A673 (cell line): Measurements from ENCODE around the gene TPD52L1. TPM values are rescaled to one million over a fixed set of nuclear protein-coding genes. Genes with fewer than 3 reads are reported as not detected.

ENCODE experiments used
- BruUV-seq: library from RNA; stranded (reverse); fragments of 400-500 nt; replicated peaks from 2 replicates; lab custom pipeline; 2021; lab: Mats Ljungman, UMichigan
- CTCF ChIA-PET: fragments of 300-600 bp; sonication (Branson Sonifier 250); formaldehyde crosslinking; loops from one replicate; lab custom pipeline; 2022; ENCODE audit warnings: antibody characterized with exemption; lab: Charles Lee
- POLR2A ChIA-PET: fragments of 300-600 bp; sonication (Branson Sonifier 250); formaldehyde crosslinking; loops from one replicate; lab custom pipeline; 2022; ENCODE audit warnings: antibody characterized with exemption; ENCODE audit not compliant: low non-redundant PET; lab: Charles Lee
- DNase-seq: peaks from one replicate; pipeline ENCODE4 v3.0.0-alpha.2; 2015; ENCODE audit warnings: low spot score
- H3K27ac ChIP-seq: fragments of 200-600 bp; sonication (generic); 2 replicates; pipeline ENCODE4 v1.5.1; 2016; ENCODE audit warnings: mixed run types, low read depth, mild to moderate bottlenecking, mixed read lengths, antibody characterized with exemption, low read length; ENCODE audit not compliant: poor library complexity, severe bottlenecking
- H3K27me3 ChIP-seq: fragments of 200-600 bp; sonication (generic); replicated peaks from 2 replicates; pipeline ENCODE4 v1.6.1; 2017; ENCODE audit warnings: mixed run types, low read depth, mild to moderate bottlenecking, mixed read lengths, antibody characterized with exemption, low read length; ENCODE audit not compliant: insufficient read depth, poor library complexity
- H3K36me3 ChIP-seq: fragments of 200-600 bp; sonication (generic); 2 replicates; pipeline ENCODE4 v1.6.1; 2016; ENCODE audit warnings: mixed run types, mild to moderate bottlenecking, mixed read lengths, antibody characterized with exemption, low read length; ENCODE audit not compliant: insufficient read depth, poor library complexity, severe bottlenecking
- H3K4me1 ChIP-seq: fragments of 200-600 bp; sonication (generic); 2 replicates; pipeline ENCODE4 v1.6.1; 2017; ENCODE audit warnings: mixed run types, mild to moderate bottlenecking, mixed read lengths, antibody characterized with exemption, low read length; ENCODE audit not compliant: insufficient read depth, poor library complexity, severe bottlenecking
- H3K4me3 ChIP-seq: fragments of 200-600 bp; sonication (generic); 2 replicates; pipeline ENCODE4 v1.5.1; 2016; ENCODE audit warnings: low read depth, mixed run types, mild to moderate bottlenecking, mixed read lengths, low read length; ENCODE audit not compliant: poor library complexity, severe bottlenecking
- H3K9me3 ChIP-seq: fragments of 200-600 bp; sonication (generic); 2 replicates; pipeline ENCODE4 v1.6.1; 2016; ENCODE audit warnings: mixed run types, low read depth, mild to moderate bottlenecking, mixed read lengths, antibody characterized with exemption, low read length; ENCODE audit not compliant: poor library complexity, severe bottlenecking
- CTCF ChIP-seq: fragments of 300-800, 200-600 bp; sonication (generic); conservative IDR thresholded peaks from 2 replicates; pipeline ENCODE4 v1.5.1; 2017; ENCODE audit warnings: low read depth, mild to moderate bottlenecking, antibody characterized with exemption, low read length, moderate library complexity, mixed read lengths
- EZH2 ChIP-seq: fragments of 200-600 bp; sonication (generic); IDR thresholded peaks from 2 replicates; pipeline ENCODE4 v1.6.1; 2017; ENCODE audit warnings: borderline replicate concordance, low read depth, mild to moderate bottlenecking, mixed read lengths, antibody characterized with exemption, low read length; ENCODE audit not compliant: poor library complexity, severe bottlenecking
- intact Hi-C: fragments of 100-400 bp; cut with micrococcal nuclease; formaldehyde crosslinking; loops from one replicate; pipeline ENCODE4 v1.10.0; 2022; ENCODE audit not compliant: unreplicated experiment
- total RNA-seq: library from RNA; stranded (reverse); gene quantifications from 2 replicates; pipeline ENCODE4 v1.2.3, GENCODE V29; 2021

The TPD52L1 gene
- total RNA-seq, 1 experiment from 2014 or later = 2.0 TPM

GRCh38 chr6:125294036-125294435 lies 140.5 kb downstream of the TPD52L1 start:
- no peaks in the 10 kb centered on the region for H3K27me3 ChIP-seq
- intact Hi-C loops = no loop called here
- H3K36me3 ChIP-seq = peaks cover 57% of the 10 kb centered on the region
- CTCF ChIA-PET = no interaction called here
- POLR2A ChIA-PET = no interaction called here
- H3K27ac ChIP-seq = no peak overlapping the region
- no TSS peak for BruUV-seq
- no peaks in the 10 kb centered on the region for H3K9me3 ChIP-seq
- H3K4me3 ChIP-seq = no peak overlapping the region
- no peak for DNase-seq
- TF ChIP-seq CTCF (no peak), EZH2 (no peak)
- H3K4me1 ChIP-seq = no peaks in the 10 kb centered on the region

- TF ChIP-seq CTCF (no peak), EZH2 (no peak)
- H3K27me3 ChIP-seq = no peaks in the 10 kb centered on the region
- ChIA-PET CTCF (no interaction called here), POLR2A (no interaction called here)
- peaks cover 63% of the 10 kb centered on the region for H3K36me3 ChIP-seq
- intact Hi-C loops = no loop called here
- no peak overlapping the region for H3K4me3 ChIP-seq
- no peak overlapping the region for H3K27ac ChIP-seq
- peaks cover 6% of the 10 kb centered on the region for H3K4me1 ChIP-seq
- DNase-seq = no peak
- no peaks in the 10 kb centered on the region for H3K9me3 ChIP-seq
- no TSS peak for BruUV-seq
Observed at GRCh38 chr6:125294925-125295324, 141.4 kb downstream of the TPD52L1 start.

GRCh38 chr6:125296471-125296870 lies 142.9 kb downstream of the TPD52L1 start:
- no peak for DNase-seq
- ChIA-PET CTCF (no interaction called here), POLR2A (no interaction called here)
- H3K27me3 ChIP-seq = no peaks in the 10 kb centered on the region
- H3K36me3 ChIP-seq = peaks cover 63% of the 10 kb centered on the region
- H3K9me3 ChIP-seq = no peaks in the 10 kb centered on the region
- intact Hi-C loops = no loop called here
- no peak overlapping the region for H3K27ac ChIP-seq
- H3K4me1 ChIP-seq = peaks cover 14% of the 10 kb centered on the region
- BruUV-seq = no TSS peak
- no peak overlapping the region for H3K4me3 ChIP-seq
- no peak for TF ChIP-seq EZH2
- no peak for TF ChIP-seq CTCF
